ENCODE measurements around the gene ATPAF1. TPM values are rescaled to one million over a fixed set of nuclear protein-coding genes. Genes with fewer than 3 reads are reported as not detected.

ATPAF1 gene
- total RNA-seq, 1 donor from 2014 or later = 37.7 TPM

DNA sequence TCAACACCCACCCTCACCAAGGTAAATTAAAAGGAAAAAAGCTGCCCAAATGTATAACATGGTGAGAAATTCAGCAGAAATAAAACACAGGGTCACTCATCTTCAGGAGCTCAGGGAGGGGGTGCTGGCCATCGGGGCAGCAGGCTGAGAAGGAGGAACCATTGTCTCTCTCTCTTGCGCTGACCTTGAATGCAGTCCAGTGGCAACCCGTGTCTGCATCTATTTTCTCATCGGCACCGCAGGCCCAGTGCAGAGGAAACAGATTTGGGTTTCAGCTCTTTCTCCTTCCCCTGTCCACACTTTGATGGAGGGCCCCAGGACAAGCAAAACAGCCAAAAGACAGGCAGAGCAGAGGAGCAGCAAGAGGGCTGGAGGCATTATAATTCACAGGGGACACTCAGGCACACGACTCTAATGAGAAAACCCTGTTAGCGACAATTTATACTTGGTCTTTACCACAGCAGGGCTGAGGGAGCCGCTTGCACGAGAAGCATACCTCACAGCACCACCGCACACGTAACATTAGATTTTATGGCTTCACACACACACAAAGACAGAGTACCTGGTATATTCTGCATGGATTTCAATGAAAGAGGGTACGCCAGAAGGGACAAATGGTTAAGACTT lies 82.7 kb downstream of the ATPAF1 start:
- no peak for DNase-seq

DNA sequence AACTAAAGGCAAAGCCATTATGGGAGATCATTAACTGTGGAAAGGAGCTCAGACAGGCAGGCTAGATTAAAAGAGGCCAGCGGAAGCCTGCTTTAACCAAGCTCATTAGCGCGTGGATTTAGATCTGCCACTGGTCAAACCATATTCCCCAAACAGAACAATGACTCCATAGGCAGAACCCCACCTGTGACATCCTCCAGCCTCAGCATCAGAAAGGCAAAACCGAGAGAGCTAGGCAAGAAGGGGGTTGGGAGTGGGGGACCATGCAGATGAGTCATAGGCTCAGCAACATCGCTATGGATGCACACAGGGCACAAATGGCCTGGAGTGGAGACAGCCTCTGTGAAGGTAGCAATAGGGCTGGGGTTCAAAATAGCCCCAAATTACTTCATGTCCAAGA lies 84.7 kb downstream of the ATPAF1 start:
- no peak for DNase-seq

DNA sequence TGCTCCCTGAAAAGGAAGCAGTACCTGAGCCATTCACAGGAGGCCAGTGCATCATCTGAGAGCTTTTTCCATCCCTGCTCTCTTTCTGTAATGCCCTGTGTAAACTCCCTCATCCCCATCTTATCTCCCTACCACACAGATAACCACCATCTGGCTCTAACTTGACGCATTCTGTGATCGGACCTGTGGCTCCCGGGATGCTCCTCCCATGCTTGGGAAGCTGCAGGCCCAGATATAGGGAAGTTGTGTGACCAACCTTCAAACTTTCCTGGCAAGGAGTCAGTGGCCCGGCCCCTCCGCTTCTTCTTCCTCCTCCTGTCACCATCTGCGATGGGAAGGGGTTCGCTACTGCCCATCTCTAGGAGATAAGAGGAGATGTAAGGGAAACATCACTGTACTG lies 85.2 kb downstream of the ATPAF1 start:
- DNase-seq = no peak

Other genes with a start within 250 kb of the ATPAF1 start
- not detected for gene DMBX1, start 178.5 kb downstream of the ATPAF1 start, total RNA-seq
- gene KNCN, start 116.7 kb downstream of the ATPAF1 start, total RNA-seq = not detected
- gene MKNK1, start 64.1 kb downstream of the ATPAF1 start, total RNA-seq = 8.7 TPM
- gene MOB3C, start 51.6 kb downstream of the ATPAF1 start, total RNA-seq = 2.2 TPM
- gene TEX38, start 3.5 kb upstream of the ATPAF1 start, total RNA-seq = not detected
- 13.6 TPM for gene EFCAB14, start 50.8 kb upstream of the ATPAF1 start, total RNA-seq
- not detected for gene CYP4B1, start 130.7 kb upstream of the ATPAF1 start, total RNA-seq

All from occipital lobe (tissue), 2 donors.